WI38 (cell line): Measurements from ENCODE around the gene FOXJ1.

Experiments
- H3K4me3 ChIP-seq: 2 replicates; pipeline ENCODE4 v1.5.1; 2011; ENCODE audit warnings: low read depth, mild to moderate bottlenecking, control low read depth, low read length
- CTCF ChIP-seq: IDR thresholded peaks from 2 replicates; pipeline ENCODE4 v1.5.1; 2012; ENCODE audit warnings: low read depth, mild to moderate bottlenecking, control low read depth, low read length

FOXJ1 gene

GRCh38 chr17:76159157-76159556 is 18.1 kb upstream of the FOXJ1 start:
- no peak for TF ChIP-seq CTCF

GRCh38 chr17:76157759-76158158 is 16.7 kb upstream of the FOXJ1 start:
- no peak overlapping the region for H3K4me3 ChIP-seq
- TF ChIP-seq CTCF, result no peak

More at GRCh38 chr17:76159157-76159556, 18.1 kb upstream of the FOXJ1 start:
- no peak overlapping the region for H3K4me3 ChIP-seq

DNA sequence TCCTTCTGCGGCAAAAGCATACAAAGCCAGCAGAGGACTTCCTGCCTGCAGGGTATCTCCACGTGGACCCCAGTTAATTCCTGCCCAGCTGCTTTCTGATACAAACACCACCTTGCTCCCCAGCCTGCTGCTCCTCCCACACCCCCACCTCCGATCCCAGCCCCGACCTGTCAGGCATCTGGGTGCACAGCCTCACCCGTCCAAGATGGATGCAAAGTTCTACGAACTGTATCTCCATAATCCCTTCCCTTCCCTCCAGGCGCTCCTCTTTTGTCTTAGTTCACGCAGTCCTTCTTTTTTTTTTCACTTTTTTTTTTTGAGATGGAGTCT is 15.6 kb upstream of the FOXJ1 start:
- no peak overlapping the region for H3K4me3 ChIP-seq
- no peak for TF ChIP-seq CTCF

- TF ChIP-seq CTCF, result no peak
- H3K4me3 ChIP-seq, result no peak overlapping the region
These were observed 15.1 kb upstream of the FOXJ1 start for GRCh38 chr17:76155988-76156661.

DNA sequence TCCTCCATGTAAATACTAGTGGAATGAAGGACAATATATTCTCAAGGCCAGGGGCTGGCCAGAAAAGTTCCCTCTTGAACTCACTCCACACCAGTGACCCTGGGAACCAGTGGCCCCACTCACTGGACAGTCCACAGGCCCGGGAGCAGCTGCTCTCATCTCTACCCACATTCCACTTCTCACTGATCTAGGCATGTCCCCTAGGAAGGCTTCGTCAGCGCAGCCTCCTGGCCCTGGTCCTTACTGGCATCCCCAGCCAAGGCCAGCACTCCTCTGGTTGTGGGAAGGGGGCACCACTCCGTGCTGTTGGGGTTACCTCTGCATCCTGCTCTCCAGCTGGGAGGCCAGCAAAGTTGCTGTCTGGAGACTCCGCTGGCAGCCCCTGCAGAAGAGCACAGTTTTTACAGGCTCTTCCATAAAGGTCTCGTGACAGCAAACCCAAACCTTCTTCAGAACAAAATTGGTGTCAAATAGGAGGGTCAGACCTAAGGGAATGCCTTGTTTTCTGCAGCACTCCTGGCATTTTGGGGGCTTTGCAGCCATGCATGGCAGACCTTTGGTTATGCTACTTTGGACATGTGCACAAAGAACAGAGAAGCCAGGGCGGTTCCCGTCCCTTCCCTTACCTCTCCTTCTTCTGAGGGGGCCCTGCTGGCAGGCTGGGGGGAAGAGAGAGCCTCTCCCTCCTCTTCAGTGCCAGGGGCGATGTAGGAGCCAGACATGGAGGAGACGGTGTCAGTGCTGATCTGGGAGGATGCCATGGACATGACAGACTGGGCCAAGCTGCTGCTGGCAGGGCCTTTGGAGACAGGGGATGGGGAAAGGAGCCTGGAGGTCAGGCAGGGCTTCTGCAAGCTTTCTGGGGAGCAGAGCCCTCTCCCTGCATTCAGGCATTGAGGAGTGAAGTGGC is 14.1 kb upstream of the FOXJ1 start:
- H3K4me3 ChIP-seq, result no peak overlapping the region
- no peak for TF ChIP-seq CTCF

GRCh38 chr17:76154292-76154691 is 13.2 kb upstream of the FOXJ1 start:
- TF ChIP-seq CTCF, result no peak
- no peak overlapping the region for H3K4me3 ChIP-seq

DNA sequence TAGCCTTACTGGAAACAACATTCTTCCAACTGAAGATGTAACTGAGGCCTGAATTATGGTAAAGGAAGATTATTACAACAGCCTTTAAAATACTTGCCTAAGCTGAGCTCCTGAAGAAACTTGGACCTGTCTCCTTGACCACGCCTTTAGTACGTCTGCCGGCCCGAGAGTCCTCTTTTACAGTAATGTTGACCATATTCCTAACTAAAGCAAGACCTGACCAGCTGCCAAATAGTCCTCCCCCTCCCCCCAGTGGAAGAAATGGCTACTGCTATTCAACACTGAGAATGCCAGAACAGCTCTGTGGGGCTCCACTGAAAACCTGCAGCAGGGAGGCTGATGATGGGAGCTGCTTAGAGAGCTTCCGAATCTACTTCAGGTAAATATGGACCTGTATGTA is 12.6 kb upstream of the FOXJ1 start:
- TF ChIP-seq CTCF, result no peak
- no peak overlapping the region for H3K4me3 ChIP-seq
